ENCODE data around the gene MYO16. TPM values are rescaled to one million over a fixed set of nuclear protein-coding genes. Genes with fewer than 3 reads are reported as not detected.
A peak's percentile ranks its signal among the peaks of the same experiment; 100 is the strongest.

The MYO16 gene
- total RNA-seq, 4 donors from 2014 or later: 0.54 to 3.8 (median 1.5) TPM

DNA sequence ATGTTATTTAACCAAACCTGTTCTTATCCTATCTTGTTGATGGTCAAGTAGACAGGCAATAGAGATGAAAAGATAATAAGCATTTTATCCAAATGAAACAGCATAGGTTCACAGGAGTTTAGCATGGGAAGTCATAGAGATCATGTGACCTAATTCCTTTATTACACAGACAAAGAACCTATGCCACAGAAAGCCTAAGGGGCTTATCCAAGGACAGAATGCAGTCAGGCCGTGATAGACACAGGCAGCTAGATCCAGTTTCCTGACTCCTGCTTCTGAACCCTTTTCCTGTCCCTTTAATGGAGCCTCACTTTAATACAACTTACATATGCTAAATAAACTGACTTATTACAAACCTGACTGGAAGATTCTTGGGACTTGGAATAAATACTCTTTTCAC is 624.9 kb downstream of the MYO16 start:
- Histone ChIP-seq H3K4me3 (no peak overlapping the region), H3K4me1 (no peaks in the 10 kb centered on the region), H3K27ac (no peak overlapping the region), H3K36me3 (no peaks in the 10 kb centered on the region), H3K27me3 (no peaks in the 10 kb centered on the region), H3K9me3 (no peaks in the 10 kb centered on the region)
- WGBS, 2 donors (ENCODE audit: low coverage in 1 of 2): 60 to 86% methylated on average over 1 of the region's 1 CpG
- TF ChIP-seq POLR2AphosphoS5 (IDR thresholded peaks at IDR 0.05) (no peak), EP300 (IDR thresholded peaks at IDR 0.05) (no peak), POLR2A (IDR thresholded peaks at IDR 0.05) (no peak)
- TF ChIP-seq, protein P1, sequence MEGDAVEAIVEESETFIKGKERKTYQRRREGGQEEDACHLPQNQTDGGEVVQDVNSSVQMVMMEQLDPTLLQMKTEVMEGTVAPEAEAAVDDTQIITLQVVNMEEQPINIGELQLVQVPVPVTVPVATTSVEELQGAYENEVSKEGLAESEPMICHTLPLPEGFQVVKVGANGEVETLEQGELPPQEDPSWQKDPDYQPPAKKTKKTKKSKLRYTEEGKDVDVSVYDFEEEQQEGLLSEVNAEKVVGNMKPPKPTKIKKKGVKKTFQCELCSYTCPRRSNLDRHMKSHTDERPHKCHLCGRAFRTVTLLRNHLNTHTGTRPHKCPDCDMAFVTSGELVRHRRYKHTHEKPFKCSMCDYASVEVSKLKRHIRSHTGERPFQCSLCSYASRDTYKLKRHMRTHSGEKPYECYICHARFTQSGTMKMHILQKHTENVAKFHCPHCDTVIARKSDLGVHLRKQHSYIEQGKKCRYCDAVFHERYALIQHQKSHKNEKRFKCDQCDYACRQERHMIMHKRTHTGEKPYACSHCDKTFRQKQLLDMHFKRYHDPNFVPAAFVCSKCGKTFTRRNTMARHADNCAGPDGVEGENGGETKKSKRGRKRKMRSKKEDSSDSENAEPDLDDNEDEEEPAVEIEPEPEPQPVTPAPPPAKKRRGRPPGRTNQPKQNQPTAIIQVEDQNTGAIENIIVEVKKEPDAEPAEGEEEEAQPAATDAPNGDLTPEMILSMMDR (IDR thresholded peaks at IDR 0.05): no peak
- ATAC-seq: no peak

DNA sequence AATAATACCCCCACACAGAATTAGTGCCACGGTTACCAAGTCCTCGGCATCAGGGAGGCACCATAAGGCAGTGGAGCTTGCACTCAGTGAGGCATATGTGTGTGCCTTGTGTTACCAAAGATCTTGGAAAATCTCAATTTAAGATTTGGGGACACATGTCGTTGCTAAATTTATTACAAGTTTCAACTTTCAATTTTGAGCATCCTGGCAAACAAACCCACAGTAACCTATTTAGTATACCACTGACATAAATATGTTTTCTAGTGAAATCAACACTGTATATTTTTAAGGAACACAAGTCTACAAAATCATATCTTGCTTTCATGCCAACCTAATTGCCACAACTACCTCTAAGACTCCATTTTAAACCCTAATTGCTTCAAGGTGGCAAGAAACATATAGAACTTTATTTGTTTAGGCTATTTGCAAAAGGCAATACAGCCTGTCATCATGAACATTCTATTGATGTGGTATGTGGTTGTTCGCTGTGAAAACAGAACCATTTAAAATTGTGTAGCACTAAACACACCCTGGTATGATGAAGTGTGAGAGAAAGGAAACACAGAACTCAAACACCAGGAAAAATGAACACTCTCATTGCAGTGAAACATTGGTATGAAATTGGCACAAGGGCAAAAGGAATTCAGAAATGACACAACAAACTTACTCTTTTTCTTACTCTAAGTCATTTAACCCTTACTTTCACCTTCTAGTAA is 625.9 kb downstream of the MYO16 start:
- TF ChIP-seq, protein P1 (IDR thresholded peaks at IDR 0.05): no peak
- TF ChIP-seq POLR2AphosphoS5 (IDR thresholded peaks at IDR 0.05): no peak
- no peak for TF ChIP-seq EP300 (IDR thresholded peaks at IDR 0.05)
- no peak for TF ChIP-seq POLR2A (IDR thresholded peaks at IDR 0.05)
- ATAC-seq: no peak
- no peaks in the 10 kb centered on the region for H3K4me1 ChIP-seq
- H3K4me3 ChIP-seq: no peak overlapping the region
- peak overlapping the region in 2 of 4 donors; percentile 80 to 86 for H3K27ac ChIP-seq
- 80 to 93% methylated on average over 4 of the region's 4 CpGs for WGBS, 2 donors (ENCODE audit: low coverage in 1 of 2)
- no peaks in the 10 kb centered on the region for H3K27me3 ChIP-seq
- no peaks in the 10 kb centered on the region for H3K36me3 ChIP-seq
- H3K9me3 ChIP-seq: no peaks in the 10 kb centered on the region

DNA sequence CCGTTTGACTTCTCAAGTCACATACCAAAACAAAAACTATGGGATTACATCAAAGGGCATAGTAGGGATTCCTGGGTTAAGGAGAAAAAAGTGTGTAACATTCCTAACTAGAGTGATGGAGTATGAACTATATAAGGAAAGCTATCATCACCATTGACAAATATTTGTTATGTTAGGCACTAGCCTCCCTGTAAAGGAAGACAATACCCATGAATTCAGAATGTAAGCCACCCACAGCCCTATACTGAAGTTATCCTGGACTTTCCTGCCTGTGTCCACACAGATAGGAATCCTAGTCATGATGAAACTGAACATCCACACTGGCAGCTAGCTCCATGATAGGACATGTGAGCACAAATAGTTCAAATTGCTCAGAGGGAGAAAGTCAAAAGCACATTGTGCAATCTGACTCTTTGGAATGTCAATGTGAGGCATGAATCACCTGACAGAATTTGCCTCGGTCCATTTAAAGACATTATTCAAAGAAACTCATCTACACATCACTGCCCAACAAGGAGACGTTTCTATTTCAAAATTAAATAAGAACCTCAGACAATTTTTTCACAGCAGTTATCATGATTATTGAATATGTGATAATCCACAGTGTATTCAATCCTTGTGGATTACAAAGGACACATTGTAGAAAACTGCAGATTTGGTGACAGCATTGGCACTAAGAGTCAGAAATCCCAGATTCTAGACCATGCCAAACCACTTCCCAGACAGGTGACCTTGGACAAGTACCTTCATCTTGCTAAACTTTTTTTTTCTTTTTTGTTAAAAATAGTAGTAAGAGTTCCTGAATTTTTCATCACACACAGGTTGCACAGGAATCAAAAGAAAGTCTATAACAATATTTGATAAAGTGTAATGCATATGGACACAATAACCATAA is 627.7 kb downstream of the MYO16 start:
- WGBS, 2 donors (ENCODE audit: low coverage in 1 of 2): 11 to 28% methylated on average over 2 to 3 of the region's 3 CpGs
- ATAC-seq: peak; percentile 97

More for the DNA sequence above, 627.7 kb downstream of the MYO16 start:
- Histone ChIP-seq H3K4me3 (no peak overlapping the region), H3K4me1 (no peaks in the 10 kb centered on the region), H3K9me3 (no peaks in the 10 kb centered on the region), H3K27ac (peak overlapping the region; percentile 77 to 96 (median 84)), H3K27me3 (no peaks in the 10 kb centered on the region), H3K36me3 (no peaks in the 10 kb centered on the region)
- TF ChIP-seq EP300 (IDR thresholded peaks at IDR 0.05): no peak
- peak; percentile 88 for TF ChIP-seq POLR2AphosphoS5 (IDR thresholded peaks at IDR 0.05)

Measured in gastroesophageal sphincter (tissue), 4 donors.